Left colon (tissue), 2 donors: Measurements from ENCODE around the gene LIPT2. TPM values are rescaled to one million over a fixed set of nuclear protein-coding genes. Genes with fewer than 3 reads are reported as not detected.

Source experiments
- ATAC-seq: fragments of 200-7000 bp; cut with Tn5 transposase; one replicate; pipeline ENCODE4 v1.9.1; 2020; ENCODE audit warnings: mild to moderate bottlenecking, moderate library complexity
- DNase-seq, 2 donors: peaks; one replicate each; pipeline ENCODE4 v3.0.0-alpha.2; 2020
- intact Hi-C, 2 donors: fragments of 100-400 bp; cut with DNase I in 1 of 2; cut with micrococcal nuclease in 1 of 2; formaldehyde crosslinking; loops; one replicate each; pipeline versions ENCODE4 v1.11.2 to v1.14.0; 2022; cut with DNase I, micrococcal nuclease
- total RNA-seq, 2 donors: library from RNA; stranded (reverse); fragmentation: NEBNext Ultra II Directional; extraction: Animal tissue kit (Norgen Biotek cat#: 25700); gene quantifications; one replicate each; pipeline ENCODE4 v1.2.1, GENCODE V29; 2021
- donor health status: DM: no; HTN: no; CAD: no.
- donor health status: DM: yes; HTN: yes; CAD: no.

LIPT2 gene
- total RNA-seq, 2 donors from 2014 or later: 2.5 to 3.4 TPM

DNA sequence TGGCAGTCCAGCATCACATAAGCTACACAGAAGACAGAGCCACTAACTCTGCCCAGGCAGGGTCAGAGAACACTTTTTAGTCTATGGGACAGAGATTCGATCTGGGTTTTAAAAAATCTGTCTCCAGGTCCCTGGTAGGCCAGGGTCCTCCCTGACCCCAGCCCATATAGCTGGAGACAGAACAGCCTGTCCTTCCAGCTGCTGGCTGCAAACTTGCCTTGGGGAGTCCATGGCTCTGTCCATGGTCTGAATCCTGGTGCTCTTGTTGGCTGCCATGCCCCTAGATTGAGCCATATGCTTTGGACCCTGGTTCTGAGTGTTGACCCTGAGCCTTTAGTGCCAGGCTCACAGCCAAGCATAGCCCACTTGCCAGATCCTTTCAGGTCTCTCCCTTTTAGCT, 13.3 kb upstream of the LIPT2 start:
- DNase-seq (no peak), ATAC-seq (no peak)
- intact Hi-C loops: no loop called here

- ATAC-seq (no peak), DNase-seq (no peak)
- intact Hi-C loops: no loop called here
Observed at GRCh38 chr11:74505911-74506310, 12.4 kb upstream of the LIPT2 start.

GRCh38 chr11:74504100-74504691, 10.7 kb upstream of the LIPT2 start:
- intact Hi-C loops: no loop called here
- no peak for DNase-seq

DNA sequence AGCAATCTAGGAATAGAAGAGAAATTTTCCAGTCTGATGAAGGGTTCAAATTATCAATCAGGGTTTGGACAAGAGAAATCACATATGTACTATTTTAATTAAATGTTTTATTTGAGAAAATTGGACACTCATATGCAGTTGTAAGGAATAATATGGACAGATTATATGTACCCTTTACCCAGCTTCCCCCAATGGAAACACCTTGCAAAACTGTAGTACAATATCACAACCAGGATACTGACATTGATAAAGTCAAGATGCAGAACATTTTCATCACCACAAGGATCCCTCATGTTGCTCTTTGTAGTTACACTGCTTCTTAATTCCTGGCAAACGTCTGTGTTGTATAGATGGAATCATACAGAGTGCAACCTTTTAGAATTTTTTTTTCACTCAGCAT, 1.4 kb upstream of the LIPT2 start:
- intact Hi-C loops: no loop called here
- ATAC-seq (no peak), DNase-seq (no peak)

More at GRCh38 chr11:74504100-74504691, 10.7 kb upstream of the LIPT2 start:
- no peak for ATAC-seq

DNA sequence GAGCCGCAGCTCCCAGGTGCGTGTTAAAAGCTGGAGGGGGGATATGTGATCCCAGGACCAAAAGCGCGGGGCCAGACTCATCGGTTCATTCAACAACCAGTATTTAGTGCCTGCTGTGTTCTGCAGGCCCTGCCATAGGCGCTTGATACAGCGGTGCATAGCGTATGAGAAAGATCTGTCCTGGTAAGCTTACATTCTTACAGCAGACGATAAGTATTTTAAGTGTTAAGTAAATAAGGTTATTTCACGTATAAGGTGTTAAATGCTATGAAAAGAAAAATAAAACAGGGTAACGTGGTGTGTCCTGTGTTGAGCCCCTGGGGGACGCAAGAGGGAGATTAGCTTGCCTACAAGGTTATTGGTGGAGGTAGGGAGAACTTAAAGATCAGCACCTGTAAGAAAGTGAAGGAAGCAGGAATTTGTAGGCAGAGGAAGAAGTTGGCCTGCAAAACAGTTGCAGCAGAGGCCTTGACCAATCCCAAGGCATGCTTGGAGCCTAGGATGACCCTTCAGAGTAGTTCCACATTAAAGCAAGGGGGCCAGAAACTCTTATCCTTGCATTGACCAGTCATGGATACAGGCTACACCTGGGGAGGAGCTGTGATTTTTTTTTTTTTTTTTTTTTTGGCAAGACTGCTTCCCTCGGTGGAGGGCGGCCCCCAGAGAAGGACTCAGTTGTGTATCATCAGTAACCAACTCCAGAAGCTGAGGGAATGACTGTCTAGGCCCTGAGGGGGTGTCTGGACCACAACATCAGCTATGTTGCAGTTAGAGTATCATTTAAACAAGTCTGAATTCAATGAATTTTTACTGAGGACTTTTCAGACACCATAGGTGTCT, 487 bp upstream of the LIPT2 start:
- ATAC-seq (peak; percentile 8), DNase-seq (no peak)
- intact Hi-C loops: no loop called here

GRCh38 chr11:74492084-74492483, 1.4 kb downstream of the LIPT2 start:
- DNase-seq (peak in 1 of 2 donors; percentile 15), ATAC-seq (no peak)
- intact Hi-C loops: no loop called here

DNA sequence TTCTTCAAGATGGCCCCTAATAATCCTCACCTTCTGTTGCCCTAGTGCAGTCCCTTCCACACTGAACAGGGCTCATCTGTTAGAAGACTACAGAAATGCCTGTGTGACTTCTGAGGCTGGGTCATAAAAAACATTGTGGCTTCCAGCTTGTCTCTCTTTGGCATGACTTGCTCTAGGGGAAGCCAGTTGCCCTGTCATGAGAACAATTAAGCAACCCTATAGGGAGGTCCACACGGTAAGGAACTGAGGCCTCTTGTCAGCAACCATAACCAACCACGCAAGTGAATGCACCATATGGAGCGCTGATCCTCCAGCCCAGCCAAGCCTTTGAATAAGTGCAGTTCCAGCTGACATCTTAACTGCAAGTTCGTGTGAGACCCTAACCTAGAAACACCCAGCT, 2.6 kb downstream of the LIPT2 start:
- ATAC-seq: no peak
- no peak for DNase-seq
- intact Hi-C loops: no loop called here

GRCh38 chr11:74487875-74488274, 5.6 kb downstream of the LIPT2 start:
- DNase-seq (no peak), ATAC-seq (peak; percentile 42)

GRCh38 chr11:74485868-74486267, 7.7 kb downstream of the LIPT2 start:
- DNase-seq (no peak), ATAC-seq (no peak)
- intact Hi-C loops: no loop called here

More at GRCh38 chr11:74487875-74488274, 5.6 kb downstream of the LIPT2 start:
- intact Hi-C loops: no loop called here

DNA sequence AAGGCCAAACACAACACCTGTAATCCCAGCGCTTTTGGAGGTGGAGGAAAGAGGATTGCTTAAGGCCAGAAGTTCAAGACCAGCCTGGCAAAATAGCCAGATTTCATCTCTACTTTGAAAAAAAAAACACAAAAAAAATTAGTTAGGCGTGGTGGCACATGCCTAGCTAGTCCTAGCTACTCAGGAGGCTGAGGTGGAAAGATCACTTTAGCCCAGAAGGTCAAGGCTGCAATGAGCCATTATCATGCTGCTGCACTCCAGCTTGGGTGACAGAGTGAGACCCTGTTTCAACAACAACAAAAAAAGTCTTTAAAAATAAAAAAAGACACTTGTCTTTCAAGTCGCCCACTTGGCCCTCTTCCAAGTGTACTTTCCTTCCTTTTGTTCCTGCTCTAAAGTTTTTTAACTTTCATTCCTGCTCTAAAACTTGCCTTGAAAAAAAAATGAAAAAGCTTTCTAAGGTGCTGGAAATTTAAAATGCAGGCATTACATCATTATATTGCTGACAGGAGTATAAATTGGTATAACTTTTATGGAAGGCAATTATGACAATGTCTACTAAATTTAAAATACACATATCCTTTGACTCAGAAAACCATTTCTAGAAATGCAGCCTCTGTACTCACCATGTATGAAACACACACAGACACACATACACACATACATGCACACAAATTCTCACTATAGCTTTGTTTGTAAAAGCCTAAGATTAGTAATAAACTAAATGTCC, 12.7 kb downstream of the LIPT2 start:
- DNase-seq (no peak), ATAC-seq (peak; percentile 68)
- intact Hi-C loops: no loop called here

- ATAC-seq: no peak
- intact Hi-C loops: no loop called here
- no peak for DNase-seq
Observed at GRCh38 chr11:74479732-74480123, 13.8 kb downstream of the LIPT2 start.

- intact Hi-C loops: no loop called here
- DNase-seq (no peak), ATAC-seq (no peak)
Observed at GRCh38 chr11:74478877-74479731, 14.4 kb downstream of the LIPT2 start.

DNA sequence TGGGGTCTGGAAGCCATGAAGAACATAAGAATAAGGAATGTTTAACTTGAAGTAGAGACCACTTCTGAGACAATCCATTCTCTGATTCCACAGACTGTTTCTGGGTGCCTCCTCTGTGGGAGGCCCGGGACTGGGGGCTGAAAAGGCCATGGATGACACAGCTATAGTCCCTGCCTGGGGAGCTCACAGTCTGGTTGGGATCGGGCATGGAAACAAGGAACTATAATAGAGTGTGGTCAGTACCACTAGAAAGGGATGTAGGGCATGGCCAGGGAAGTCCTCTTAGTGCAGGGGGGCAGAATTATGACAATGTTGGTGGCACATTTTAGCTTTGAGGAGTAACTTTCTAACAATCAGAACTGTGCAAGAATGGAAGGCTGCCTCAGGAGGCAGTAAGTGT, 17.0 kb downstream of the LIPT2 start:
- DNase-seq: no peak
- intact Hi-C loops: no loop called here
- no peak for ATAC-seq

GRCh38 chr11:74474316-74474715, 19.2 kb downstream of the LIPT2 start:
- ATAC-seq: no peak

DNA sequence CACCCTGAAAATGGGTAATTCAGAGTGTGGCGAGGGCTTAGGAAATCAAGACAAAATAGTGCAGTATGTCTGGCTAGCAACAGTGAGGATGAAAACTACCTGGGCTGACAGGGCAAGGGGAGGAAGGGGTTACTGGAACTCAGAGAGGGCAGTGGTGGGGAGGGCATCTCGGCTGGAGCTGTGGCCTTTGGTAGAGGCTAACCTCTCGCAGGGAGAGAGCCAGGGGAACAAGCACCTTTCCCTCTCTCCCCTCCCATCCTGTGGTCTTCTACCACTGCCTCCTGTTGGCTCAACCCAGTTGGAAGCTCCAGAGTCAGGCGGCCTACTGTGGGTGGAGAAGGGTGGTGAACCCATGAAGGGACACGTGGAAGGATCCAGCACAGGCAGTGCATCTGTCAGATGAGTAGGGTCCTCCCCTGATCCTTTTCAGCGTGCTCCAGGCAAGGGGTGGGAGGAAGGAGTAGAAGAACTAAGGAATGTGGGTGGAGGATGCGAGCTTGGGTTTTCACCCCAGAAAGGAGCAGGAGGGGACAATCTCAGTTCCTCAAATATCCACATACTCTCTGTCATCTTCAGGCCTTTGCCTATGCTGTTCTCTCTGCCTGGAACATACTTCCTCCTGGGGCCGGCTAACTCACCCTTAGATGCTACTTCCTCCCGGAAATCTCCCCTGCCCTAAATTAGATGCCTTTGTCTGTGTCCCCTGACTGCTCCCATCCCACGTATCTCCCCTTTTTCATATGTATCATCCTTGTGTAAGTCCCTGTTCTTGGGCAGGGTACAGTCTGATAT, 19.9 kb downstream of the LIPT2 start:
- ATAC-seq (no peak), DNase-seq (no peak)
- intact Hi-C loops: no loop called here

More at GRCh38 chr11:74474316-74474715, 19.2 kb downstream of the LIPT2 start:
- DNase-seq: no peak
- intact Hi-C loops: no loop called here

DNA sequence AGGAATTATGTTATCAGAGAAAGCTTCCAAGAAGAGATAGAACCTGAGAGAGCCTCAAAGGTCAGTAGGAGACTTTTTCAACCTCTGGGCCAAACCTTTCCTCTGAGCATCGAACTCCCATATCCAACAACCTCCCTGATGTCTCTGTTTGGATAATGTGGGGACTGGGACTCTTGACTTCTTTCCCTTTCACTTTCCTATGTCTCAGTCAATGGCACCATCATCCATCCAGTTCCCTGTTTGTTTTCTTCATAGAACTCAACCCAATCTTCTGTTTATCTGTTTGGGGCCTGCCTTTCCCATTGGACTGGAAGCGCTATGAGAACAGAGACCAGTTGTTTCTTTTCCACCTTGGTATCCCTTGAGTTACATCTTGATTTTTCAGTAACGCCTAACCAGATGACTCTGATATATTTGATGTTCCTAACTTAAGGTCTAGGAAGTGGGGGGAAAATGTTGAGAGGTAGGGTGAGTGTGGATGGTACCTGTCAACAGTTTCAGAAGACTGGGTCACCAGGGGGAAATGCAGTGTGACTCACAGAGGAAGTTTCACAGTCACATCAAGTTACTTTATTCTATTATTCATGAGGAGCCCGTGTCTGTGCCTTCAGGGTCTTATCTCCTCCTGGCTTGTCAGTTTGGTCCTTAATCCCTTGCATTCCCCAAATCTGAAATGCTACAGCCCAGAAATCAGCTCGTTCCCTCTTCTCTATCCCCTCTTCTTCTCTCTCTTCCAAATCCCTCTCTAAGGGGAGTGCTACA, 21.7 kb downstream of the LIPT2 start:
- ATAC-seq: no peak
- no peak for DNase-seq
- intact Hi-C loops: no loop called here

- DNase-seq: no peak
- ATAC-seq: no peak
- intact Hi-C loops: no loop called here
Observed at GRCh38 chr11:74471037-74471436, 22.5 kb downstream of the LIPT2 start.

GRCh38 chr11:74470526-74470925, 23.0 kb downstream of the LIPT2 start:
- DNase-seq: no peak
- no peak for ATAC-seq
- intact Hi-C loops: no loop called here
